ENCODE measurements around the gene CNGB1. TPM values are rescaled to one million over a fixed set of nuclear protein-coding genes. Genes with fewer than 3 reads are reported as not detected.

CNGB1 gene
- polyA plus RNA-seq, 1 donor (not counting 4 experiments of a cell fraction or from before 2014, with no cell fraction given): 0.08 TPM

DNA sequence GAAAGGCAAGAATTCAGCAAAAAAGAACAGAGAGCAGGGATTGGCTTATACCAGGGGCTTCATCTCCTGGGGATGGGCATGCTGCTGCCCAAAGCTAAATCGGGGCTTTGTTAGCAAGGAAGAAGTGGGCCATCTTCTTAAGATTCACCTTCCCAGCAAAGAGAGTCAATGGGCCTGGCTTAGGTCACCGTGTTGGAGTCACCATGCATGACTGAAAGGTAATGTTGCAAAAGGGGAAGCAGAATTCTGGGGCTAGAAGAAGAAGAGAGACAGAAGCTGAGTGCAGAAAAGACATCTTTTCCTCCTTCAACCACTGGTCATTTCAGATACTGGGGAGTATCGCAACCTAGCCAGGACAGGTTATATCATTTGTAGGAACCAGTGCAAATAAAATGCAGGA is 92.3 kb downstream of the CNGB1 start:
- Histone ChIP-seq H3K27ac (ENCODE audit: control insufficient read depth, insufficient read depth, low read length) (no peak overlapping the region), H3K79me2 (ENCODE audit: control insufficient read depth, insufficient read depth, low read length) (no peaks in the 10 kb centered on the region), H3K9me3 (ENCODE audit: control insufficient read depth, low read depth, low read length) (no peaks in the 10 kb centered on the region), H2AFZ (ENCODE audit: control insufficient read depth, low read length) (no peak overlapping the region), H3K36me3 (ENCODE audit: control insufficient read depth in 2 of 2, extremely low read depth in 1 of 2, insufficient read depth in 2 of 2, low read length in 2 of 2) (no peaks in the 10 kb centered on the region), H3K9ac (ENCODE audit: control insufficient read depth, extremely low read depth, insufficient read depth, low read length) (no peak overlapping the region), H4K20me1 (ENCODE audit: control insufficient read depth, extremely low read depth, insufficient read depth, low read length) (no peaks in the 10 kb centered on the region), H3K4me2 (ENCODE audit: control insufficient read depth, extremely low read depth, insufficient read depth, low read depth, low read length) (no peak overlapping the region), H3K9me1 (ENCODE audit: control insufficient read depth, extremely low read depth, insufficient read depth, low read length) (no peaks in the 10 kb centered on the region), H3K4me3 (ENCODE audit: control insufficient read depth in 2 of 3, extremely low read depth in 1 of 3, insufficient read depth in 2 of 3, low read depth in 1 of 3, low read length in 3 of 3) (no peak overlapping the region), H3K27me3 (ENCODE audit: control insufficient read depth, extremely low read depth, insufficient read depth, low read length) (peaks cover 9% of the 10 kb centered on the region), H3K4me1 (ENCODE audit: control insufficient read depth, extremely low read depth, insufficient read depth, low read length) (peaks cover 5% of the 10 kb centered on the region)
- DNase-seq (ENCODE audit: low read depth, low spot score): no peak
- no peak for FAIRE-seq
- TF ChIP-seq, protein P1, sequence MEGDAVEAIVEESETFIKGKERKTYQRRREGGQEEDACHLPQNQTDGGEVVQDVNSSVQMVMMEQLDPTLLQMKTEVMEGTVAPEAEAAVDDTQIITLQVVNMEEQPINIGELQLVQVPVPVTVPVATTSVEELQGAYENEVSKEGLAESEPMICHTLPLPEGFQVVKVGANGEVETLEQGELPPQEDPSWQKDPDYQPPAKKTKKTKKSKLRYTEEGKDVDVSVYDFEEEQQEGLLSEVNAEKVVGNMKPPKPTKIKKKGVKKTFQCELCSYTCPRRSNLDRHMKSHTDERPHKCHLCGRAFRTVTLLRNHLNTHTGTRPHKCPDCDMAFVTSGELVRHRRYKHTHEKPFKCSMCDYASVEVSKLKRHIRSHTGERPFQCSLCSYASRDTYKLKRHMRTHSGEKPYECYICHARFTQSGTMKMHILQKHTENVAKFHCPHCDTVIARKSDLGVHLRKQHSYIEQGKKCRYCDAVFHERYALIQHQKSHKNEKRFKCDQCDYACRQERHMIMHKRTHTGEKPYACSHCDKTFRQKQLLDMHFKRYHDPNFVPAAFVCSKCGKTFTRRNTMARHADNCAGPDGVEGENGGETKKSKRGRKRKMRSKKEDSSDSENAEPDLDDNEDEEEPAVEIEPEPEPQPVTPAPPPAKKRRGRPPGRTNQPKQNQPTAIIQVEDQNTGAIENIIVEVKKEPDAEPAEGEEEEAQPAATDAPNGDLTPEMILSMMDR (optimal IDR thresholded peaks at IDR 0.05 in 1 of 3, IDR thresholded peaks at IDR 0.05 in 1 of 3, conservative IDR thresholded peaks at IDR 0.05 in 1 of 3; ENCODE audit: extremely low read depth in 1 of 3, insufficient read depth in 2 of 3, low read length in 3 of 3): no peak
- TF ChIP-seq EZH2 (IDR thresholded peaks at IDR 0.05; ENCODE audit: low read length): no peak
- dilution Hi-C loops (cut with MboI; ENCODE audit: extremely low pct_ligation_motif_present, low sequenced_read_pairs): no loop called here

DNA sequence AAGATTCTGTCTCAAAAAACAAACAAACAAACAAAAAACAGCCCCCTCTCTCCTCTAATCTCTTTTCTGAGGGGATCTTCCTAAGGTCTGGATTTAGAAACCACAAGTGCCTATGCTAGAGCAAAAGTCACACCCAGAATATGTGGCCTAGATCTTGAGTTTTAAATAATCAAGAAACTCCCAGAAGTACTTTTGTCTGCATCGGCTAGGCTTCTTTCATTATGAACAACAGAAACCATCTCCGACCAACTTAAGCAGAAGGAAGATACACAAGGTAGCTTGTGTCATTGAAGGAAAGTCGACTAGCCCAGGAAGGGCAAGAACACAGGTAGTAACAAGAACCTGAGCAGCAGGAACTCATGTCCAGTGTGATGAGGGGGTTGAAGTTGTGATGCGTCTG is 94.7 kb downstream of the CNGB1 start:
- Histone ChIP-seq H3K27ac (ENCODE audit: control insufficient read depth, insufficient read depth, low read length) (no peak overlapping the region), H3K79me2 (ENCODE audit: control insufficient read depth, insufficient read depth, low read length) (no peaks in the 10 kb centered on the region), H3K36me3 (ENCODE audit: control insufficient read depth in 2 of 2, extremely low read depth in 1 of 2, insufficient read depth in 2 of 2, low read length in 2 of 2) (no peaks in the 10 kb centered on the region), H3K9me3 (ENCODE audit: control insufficient read depth, low read depth, low read length) (no peaks in the 10 kb centered on the region), H3K27me3 (ENCODE audit: control insufficient read depth, extremely low read depth, insufficient read depth, low read length) (no peaks in the 10 kb centered on the region), H3K4me3 (ENCODE audit: control insufficient read depth in 2 of 3, extremely low read depth in 1 of 3, insufficient read depth in 2 of 3, low read depth in 1 of 3, low read length in 3 of 3) (no peak overlapping the region), H4K20me1 (ENCODE audit: control insufficient read depth, extremely low read depth, insufficient read depth, low read length) (no peaks in the 10 kb centered on the region), H3K4me1 (ENCODE audit: control insufficient read depth, extremely low read depth, insufficient read depth, low read length) (peaks cover 10% of the 10 kb centered on the region), H3K9ac (ENCODE audit: control insufficient read depth, extremely low read depth, insufficient read depth, low read length) (no peak overlapping the region), H2AFZ (ENCODE audit: control insufficient read depth, low read length) (no peak overlapping the region), H3K9me1 (ENCODE audit: control insufficient read depth, extremely low read depth, insufficient read depth, low read length) (no peaks in the 10 kb centered on the region), H3K4me2 (ENCODE audit: control insufficient read depth, extremely low read depth, insufficient read depth, low read depth, low read length) (no peak overlapping the region)
- TF ChIP-seq, protein P1 (optimal IDR thresholded peaks at IDR 0.05 in 1 of 3, IDR thresholded peaks at IDR 0.05 in 1 of 3, conservative IDR thresholded peaks at IDR 0.05 in 1 of 3; ENCODE audit: extremely low read depth in 1 of 3, insufficient read depth in 2 of 3, low read length in 3 of 3): no peak
- TF ChIP-seq EZH2 (IDR thresholded peaks at IDR 0.05; ENCODE audit: low read length): no peak
- DNase-seq (ENCODE audit: low read depth, low spot score) (no peak), FAIRE-seq (no peak)
- dilution Hi-C loops (cut with MboI; ENCODE audit: extremely low pct_ligation_motif_present, low sequenced_read_pairs): no loop called here

Data from keratinocyte (primary cell).